AG09319 (cell line): Measurements from ENCODE around the gene SPAG6.

Experiments used
- DNase-seq: peaks from one replicate; pipeline ENCODE4 v3.0.0-alpha.2; 2010; ENCODE audit warnings: low read depth; ENCODE audit errors: extremely low read depth
- TF ChIP-seq, protein P1 (sequence below): IDR thresholded peaks from 2 replicates; pipeline ENCODE4 v1.5.1; 2011; ENCODE audit warnings: low read depth, mild to moderate bottlenecking, inconsistent platforms, low read length, moderate library complexity

The SPAG6 gene

DNA sequence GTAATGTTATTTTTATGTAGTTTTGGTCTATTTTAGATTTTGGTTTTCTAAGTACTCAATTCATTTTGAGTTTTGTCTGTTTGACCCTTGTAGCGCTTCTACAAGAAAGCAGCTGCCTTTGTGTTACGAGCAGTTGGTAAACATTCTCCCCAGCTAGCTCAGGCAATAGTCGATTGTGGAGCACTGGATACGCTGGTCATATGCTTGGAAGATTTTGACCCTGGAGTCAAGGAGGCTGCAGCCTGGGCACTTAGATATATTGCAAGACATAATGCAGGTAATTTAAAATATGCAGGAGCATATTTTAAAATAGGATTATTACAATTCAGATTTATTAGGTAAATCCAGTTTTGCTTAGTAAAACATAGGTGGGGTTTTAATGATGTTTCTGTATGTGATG is 23.1 kb downstream of the SPAG6 start:
- DNase-seq = no peak
- TF ChIP-seq, protein P1, sequence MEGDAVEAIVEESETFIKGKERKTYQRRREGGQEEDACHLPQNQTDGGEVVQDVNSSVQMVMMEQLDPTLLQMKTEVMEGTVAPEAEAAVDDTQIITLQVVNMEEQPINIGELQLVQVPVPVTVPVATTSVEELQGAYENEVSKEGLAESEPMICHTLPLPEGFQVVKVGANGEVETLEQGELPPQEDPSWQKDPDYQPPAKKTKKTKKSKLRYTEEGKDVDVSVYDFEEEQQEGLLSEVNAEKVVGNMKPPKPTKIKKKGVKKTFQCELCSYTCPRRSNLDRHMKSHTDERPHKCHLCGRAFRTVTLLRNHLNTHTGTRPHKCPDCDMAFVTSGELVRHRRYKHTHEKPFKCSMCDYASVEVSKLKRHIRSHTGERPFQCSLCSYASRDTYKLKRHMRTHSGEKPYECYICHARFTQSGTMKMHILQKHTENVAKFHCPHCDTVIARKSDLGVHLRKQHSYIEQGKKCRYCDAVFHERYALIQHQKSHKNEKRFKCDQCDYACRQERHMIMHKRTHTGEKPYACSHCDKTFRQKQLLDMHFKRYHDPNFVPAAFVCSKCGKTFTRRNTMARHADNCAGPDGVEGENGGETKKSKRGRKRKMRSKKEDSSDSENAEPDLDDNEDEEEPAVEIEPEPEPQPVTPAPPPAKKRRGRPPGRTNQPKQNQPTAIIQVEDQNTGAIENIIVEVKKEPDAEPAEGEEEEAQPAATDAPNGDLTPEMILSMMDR = no peak

DNA sequence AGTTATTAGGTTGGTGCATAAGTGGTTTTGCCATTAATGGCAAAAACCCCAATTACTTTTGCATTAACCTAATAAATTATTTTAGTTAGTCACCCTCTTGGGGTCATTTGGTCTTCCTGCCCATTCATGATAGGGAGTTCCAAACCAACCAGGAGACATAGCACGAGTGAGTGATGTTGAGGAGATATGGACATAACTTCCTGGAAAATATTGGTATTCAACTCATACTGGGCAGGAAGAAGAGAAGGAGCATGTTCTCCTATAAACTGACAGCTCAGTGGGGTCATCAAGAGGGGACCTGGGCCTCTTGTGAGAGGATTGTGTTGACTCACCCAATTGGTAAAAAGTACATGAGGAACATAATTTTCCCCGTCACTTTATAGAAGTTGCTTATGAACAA is 23.7 kb downstream of the SPAG6 start:
- DNase-seq = no peak
- TF ChIP-seq, protein P1 = no peak

DNA sequence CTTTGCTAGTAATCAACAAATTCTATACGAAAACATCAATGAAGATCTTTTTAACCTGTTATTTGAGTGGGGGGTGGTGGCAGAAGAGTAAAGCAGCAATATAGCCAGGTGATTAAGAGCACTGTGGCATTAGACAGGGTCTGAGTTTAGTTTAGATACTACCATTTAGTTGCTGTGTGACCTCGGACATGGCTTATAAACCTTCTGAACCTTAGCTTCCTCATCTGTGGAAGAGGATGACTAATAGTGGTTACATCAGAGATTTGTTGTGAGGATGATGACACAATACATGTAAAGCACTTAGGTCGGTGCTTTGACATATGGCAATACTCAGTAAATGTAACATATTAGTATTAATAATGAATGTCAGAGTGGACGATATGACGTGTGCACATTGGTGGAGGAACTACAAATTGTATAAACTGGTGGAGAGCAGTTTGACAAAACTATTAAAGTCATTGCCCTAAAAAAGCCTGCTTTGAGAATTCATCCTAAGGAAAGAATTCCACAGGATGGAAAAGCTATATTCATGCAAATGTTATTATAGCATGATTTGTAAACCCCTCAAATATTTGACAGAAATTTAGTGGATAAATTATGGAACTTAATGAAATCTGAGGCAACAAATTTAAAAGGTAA is 24.3 kb downstream of the SPAG6 start:
- TF ChIP-seq, protein P1 = no peak
- DNase-seq = no peak

DNA sequence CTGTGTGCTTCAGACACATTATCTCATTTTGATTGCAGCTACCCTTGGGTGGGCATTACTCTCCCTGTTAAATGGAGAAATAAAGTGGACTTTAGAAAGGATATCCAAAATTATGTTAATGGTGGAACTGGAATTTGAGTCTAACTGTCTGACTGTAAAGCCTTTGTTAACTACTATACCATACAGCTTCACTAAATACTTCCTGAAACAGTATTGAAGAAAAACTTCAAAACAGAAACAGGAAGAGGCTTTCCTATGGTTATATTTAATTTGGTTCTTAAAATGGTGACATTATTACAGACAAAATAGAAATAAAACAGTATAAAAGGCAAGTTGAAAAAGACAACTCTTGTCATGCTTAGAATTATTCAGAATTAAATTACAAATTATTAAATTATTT is 25.0 kb downstream of the SPAG6 start:
- TF ChIP-seq, protein P1 = no peak
- DNase-seq = no peak

DNA sequence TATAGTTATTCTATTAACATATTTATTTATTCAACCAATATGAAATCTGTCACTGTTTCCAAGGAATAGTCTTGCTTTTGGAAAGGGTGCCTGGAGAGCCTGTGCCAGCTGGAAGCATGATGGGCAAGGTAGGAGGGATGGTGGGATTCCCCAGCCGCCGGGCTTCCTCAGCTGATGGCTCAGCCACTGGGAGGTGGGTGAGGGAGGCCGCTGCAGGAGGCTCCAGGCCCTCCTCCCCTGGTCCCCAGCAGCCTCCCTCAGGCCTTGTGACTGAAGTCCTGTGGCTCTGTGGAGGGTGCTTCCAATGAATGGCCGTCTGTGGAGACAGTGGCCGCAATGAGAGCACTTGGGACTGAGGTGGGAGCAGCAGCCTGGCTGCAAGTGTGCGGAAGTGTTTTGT is 27.0 kb downstream of the SPAG6 start:
- TF ChIP-seq, protein P1 = no peak

DNA sequence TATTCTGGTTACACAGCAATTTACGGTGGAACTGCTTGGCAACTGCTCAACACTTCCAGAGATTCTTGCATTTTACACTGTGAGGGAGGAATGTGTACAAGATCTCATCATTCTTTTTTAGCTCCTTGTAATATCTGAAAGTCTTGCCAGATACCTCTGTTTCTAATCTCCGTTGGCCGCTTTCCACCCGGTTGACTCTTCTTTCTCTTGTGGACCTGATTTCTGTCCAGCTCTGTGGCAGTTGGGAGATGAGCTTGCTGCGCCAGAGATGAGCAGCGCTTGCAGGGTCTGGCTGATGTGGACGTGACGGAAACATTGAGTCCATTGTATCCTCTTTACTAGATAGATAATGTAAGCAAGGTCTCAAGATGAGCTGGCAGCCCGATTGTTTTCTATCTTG is 27.6 kb downstream of the SPAG6 start:
- TF ChIP-seq, protein P1 = no peak
- DNase-seq = no peak

More for the DNA sequence above, 27.0 kb downstream of the SPAG6 start:
- no peak for DNase-seq

DNA sequence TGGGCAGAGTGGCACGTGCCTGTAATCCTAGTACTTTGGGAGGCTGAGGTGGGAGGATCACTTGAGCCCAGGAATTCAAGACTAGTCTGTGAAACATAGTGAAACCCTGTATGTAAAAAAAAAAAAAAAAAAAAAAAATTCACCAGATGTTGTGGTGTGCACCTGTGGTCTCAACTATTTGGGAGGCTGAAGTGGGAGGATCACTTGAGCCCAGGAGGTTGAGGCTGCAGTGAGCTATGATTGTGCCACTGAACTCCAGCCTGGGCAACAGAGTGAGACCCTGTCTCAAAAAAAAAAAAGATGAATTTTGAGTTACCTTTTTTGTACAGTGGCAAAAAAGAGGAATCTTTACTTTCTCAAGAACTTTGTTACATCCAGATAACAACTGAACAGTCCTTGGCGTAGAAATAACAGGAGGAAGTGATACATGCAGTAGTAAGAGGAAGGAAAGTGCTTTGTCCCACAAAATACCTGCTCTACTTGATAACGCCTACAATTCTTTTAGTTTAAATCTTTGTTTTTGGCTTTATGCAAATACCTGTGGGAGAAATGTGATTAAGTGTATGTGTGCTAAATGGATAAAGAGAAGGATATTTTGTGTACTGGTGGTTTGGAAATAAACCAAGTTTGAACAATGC is 29.3 kb downstream of the SPAG6 start:
- no peak for DNase-seq
- TF ChIP-seq, protein P1 = no peak
